GM18502 (cell line): Measurements from ENCODE around the gene SESTD1.
A peak's percentile ranks its signal among the peaks of the same experiment; 100 is the strongest.
"Not testable (repeated sequence)": the region's sequence is repeated elsewhere in the genome, so short reads cannot be mapped to it uniquely, and the experiment has no call there.

Source experiments
- ATAC-seq: cut with Tn5 transposase; IDR thresholded peaks from one replicate; pipeline ENCODE4 v1.9.1; 2021; ENCODE audit warnings: mild to moderate bottlenecking; ENCODE audit not compliant: unreplicated experiment, poor library complexity

SESTD1 gene

GRCh38 chr2:179195926-179196590 is 68.6 kb downstream of the SESTD1 start:
- ATAC-seq = not testable (repeated sequence)

GRCh38 chr2:179195141-179195540 is 69.5 kb downstream of the SESTD1 start:
- no peak for ATAC-seq

- no peak for ATAC-seq
These were observed 70.8 kb downstream of the SESTD1 start for GRCh38 chr2:179193759-179194394.

- no peak for ATAC-seq
These were observed 73.5 kb downstream of the SESTD1 start for GRCh38 chr2:179191110-179191509.

GRCh38 chr2:179186126-179186525 is 78.5 kb downstream of the SESTD1 start:
- no peak for ATAC-seq

GRCh38 chr2:179184610-179185009 is 80.0 kb downstream of the SESTD1 start:
- no peak for ATAC-seq

GRCh38 chr2:179181002-179181401 is 83.6 kb downstream of the SESTD1 start:
- peak; percentile 68 for ATAC-seq

GRCh38 chr2:179180242-179180641 is 84.4 kb downstream of the SESTD1 start:
- ATAC-seq = no peak

GRCh38 chr2:179179719-179180118 is 84.9 kb downstream of the SESTD1 start:
- no peak for ATAC-seq

- no peak for ATAC-seq
These were observed 86.9 kb downstream of the SESTD1 start for GRCh38 chr2:179177694-179178093.

GRCh38 chr2:179174240-179174639 is 90.4 kb downstream of the SESTD1 start:
- no peak for ATAC-seq

- no peak for ATAC-seq
These were observed 91.7 kb downstream of the SESTD1 start for GRCh38 chr2:179172894-179173293.

- ATAC-seq = no peak
These were observed 93.3 kb downstream of the SESTD1 start for GRCh38 chr2:179171371-179171770.

- ATAC-seq = no peak
These were observed 93.7 kb downstream of the SESTD1 start for GRCh38 chr2:179170901-179171300.

GRCh38 chr2:179165356-179166000 is 99.2 kb downstream of the SESTD1 start:
- ATAC-seq = no peak

GRCh38 chr2:179141206-179141605 is 123.4 kb downstream of the SESTD1 start:
- no peak for ATAC-seq

- no peak for ATAC-seq
These were observed 124.1 kb downstream of the SESTD1 start for GRCh38 chr2:179140571-179140970.

- no peak for ATAC-seq
These were observed 125.1 kb downstream of the SESTD1 start for GRCh38 chr2:179139506-179139905.

- ATAC-seq = no peak
These were observed 127.4 kb downstream of the SESTD1 start for GRCh38 chr2:179137200-179137759.

GRCh38 chr2:179133016-179133415 is 131.6 kb downstream of the SESTD1 start:
- ATAC-seq = no peak

- no peak for ATAC-seq
These were observed 132.6 kb downstream of the SESTD1 start for GRCh38 chr2:179132076-179132475.
